ENCODE results near the gene CAPN15. TPM values are rescaled to one million over a fixed set of nuclear protein-coding genes. Genes with fewer than 3 reads are reported as not detected.
"Not testable (repeated sequence)": the region's sequence is repeated elsewhere in the genome, so short reads cannot be mapped to it uniquely, and the experiment has no call there.

The CAPN15 gene
- polyA plus RNA-seq, result 45.6 TPM
- long read RNA-seq, donor 1, partial matches to known transcripts, result 0 of 1 reads
- long read RNA-seq, donor 1, other reads (novel, unspliced or antisense), result 0 of 1 reads
- long read RNA-seq, donor 2, partial matches to known transcripts, result 0 of 2 reads
- long read RNA-seq, donor 2, other reads (novel, unspliced or antisense), result 0 of 2 reads
- long read RNA-seq, donor 3, result 0 reads
- long read RNA-seq, donor 4, result 0 reads
- long read RNA-seq, donor 5, partial matches to known transcripts, result 0 of 2 reads
- long read RNA-seq, donor 5, other reads (novel, unspliced or antisense), result 0 of 2 reads
- long read RNA-seq, donor 6, partial matches to known transcripts, result 6 of 6 reads
- long read RNA-seq, donor 6, other reads (novel, unspliced or antisense), result 0 of 6 reads
- long read RNA-seq, donor 7, partial matches to known transcripts, result 0 of 1 reads
- long read RNA-seq, donor 7, other reads (novel, unspliced or antisense), result 0 of 1 reads
- long read RNA-seq, donor 8, partial matches to known transcripts, result 0 of 3 reads
- long read RNA-seq, donor 8, other reads (novel, unspliced or antisense), result 0 of 3 reads
- long read RNA-seq, donor 9, full-length matches to known transcripts, result 3 of 3 reads
- long read RNA-seq, donor 9, partial matches to known transcripts, result 0 of 3 reads
- long read RNA-seq, donor 9, other reads (novel, unspliced or antisense), result 0 of 3 reads
- long read RNA-seq, donor 10, partial matches to known transcripts, result 0 of 2 reads
- long read RNA-seq, donor 10, other reads (novel, unspliced or antisense), result 0 of 2 reads
- long read RNA-seq, donor 11, full-length matches to known transcripts, result 1 of 1 reads
- long read RNA-seq, donor 11, partial matches to known transcripts, result 0 of 1 reads
- long read RNA-seq, donor 11, other reads (novel, unspliced or antisense), result 0 of 1 reads

DNA sequence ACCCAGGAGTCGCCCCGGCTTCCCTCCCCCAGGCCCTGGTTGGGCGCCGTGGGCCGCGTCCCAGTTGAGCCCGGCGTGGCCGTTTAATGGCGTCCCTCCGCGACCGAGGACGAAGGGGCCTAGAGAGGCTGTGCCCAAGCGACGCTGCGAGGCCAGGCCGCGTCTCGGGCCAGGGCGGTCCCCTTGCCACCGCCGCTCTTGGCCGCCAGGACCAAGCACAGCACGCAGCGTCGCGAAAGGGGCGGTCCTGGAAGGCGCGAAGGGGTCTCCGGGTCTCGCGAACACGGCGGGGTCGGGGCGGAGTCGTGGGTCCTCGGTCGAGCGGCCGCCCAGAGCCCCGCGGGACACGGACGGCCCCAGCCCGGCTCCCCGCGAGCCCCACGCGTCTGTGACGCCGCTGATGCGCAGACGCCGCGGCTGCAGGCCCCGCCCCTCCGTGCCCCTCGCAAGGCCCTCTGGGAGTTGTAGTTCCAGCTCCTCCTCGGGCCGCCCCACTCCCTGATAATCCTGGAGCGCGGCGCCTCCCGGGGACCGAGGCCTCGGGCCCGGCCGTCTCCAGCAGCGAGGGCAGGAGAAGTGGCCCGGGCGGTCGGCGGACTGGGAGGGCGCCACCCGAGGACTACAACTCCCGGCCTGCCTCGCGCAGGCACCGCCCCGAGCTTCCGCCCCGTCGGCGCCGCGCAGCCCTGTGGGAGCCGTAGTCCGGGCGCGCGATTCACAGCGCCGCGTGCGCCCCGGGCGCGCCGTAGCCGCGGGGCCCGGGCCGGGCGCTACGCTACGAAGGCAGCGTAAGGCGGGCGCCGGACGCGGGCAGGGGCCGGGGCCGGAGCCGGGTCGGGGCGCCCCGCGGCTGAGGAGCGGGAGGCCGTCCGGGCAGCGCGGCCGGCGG, at the start of gene CAPN15:
CAPN15 (plus strand) TSS at position 698 of the 889 bp plus-strand sequence. CDS start 19,127 bp downstream, outside the sequence.
- peaks cover 49% of the 10 kb centered on the region for H3K4me1 ChIP-seq (ENCODE audit: control insufficient read depth, insufficient read depth, low read length)
- no peaks in the 10 kb centered on the region for H3K27me3 ChIP-seq (ENCODE audit: control insufficient read depth, insufficient read depth, low read length)
- H3K36me3 ChIP-seq (ENCODE audit: control insufficient read depth, insufficient read depth, low read length), result peaks cover 11% of the 10 kb centered on the region
- H3K9me3 ChIP-seq (ENCODE audit: control insufficient read depth, low read depth, low read length), result no peaks in the 10 kb centered on the region
- DNase-seq, result peak; percentile 93 to 95
- H3K27ac ChIP-seq (ENCODE audit: low read length), result peak within 1 kb of the TSS; percentile 95
- H3K4me3 ChIP-seq (ENCODE audit: low read length), result peak within 1 kb of the TSS; percentile 78
- WGBS (ENCODE audit: insufficient coverage, low lambda C conversion rate), result no CpG with 5 or more reads among the region's 129 CpGs

DNA sequence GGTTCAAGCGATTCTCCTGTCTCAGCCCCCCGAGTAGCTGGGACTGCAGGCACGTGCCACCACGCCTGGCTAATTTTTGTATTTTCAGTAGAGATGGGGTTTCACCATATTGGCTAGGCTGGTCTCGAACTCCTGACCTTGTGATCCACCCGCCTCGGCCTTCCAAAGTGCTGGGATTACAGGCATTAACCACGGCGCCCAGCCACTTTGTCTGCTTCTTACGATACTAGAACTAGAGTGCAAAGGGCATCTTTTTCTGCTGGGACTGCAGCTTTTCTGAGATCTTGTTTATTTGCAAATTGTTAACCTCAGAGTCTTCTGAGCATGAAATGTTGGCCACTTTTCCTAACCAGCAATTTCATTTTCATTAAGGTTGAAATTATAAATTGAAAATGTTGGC, 49.2 kb upstream of the CAPN15 start:
- Histone ChIP-seq H3K27ac (ENCODE audit: low read length) (peak overlapping the region; percentile 68), H3K36me3 (ENCODE audit: control insufficient read depth, insufficient read depth, low read length) (peaks cover 20% of the 10 kb centered on the region)

DNA sequence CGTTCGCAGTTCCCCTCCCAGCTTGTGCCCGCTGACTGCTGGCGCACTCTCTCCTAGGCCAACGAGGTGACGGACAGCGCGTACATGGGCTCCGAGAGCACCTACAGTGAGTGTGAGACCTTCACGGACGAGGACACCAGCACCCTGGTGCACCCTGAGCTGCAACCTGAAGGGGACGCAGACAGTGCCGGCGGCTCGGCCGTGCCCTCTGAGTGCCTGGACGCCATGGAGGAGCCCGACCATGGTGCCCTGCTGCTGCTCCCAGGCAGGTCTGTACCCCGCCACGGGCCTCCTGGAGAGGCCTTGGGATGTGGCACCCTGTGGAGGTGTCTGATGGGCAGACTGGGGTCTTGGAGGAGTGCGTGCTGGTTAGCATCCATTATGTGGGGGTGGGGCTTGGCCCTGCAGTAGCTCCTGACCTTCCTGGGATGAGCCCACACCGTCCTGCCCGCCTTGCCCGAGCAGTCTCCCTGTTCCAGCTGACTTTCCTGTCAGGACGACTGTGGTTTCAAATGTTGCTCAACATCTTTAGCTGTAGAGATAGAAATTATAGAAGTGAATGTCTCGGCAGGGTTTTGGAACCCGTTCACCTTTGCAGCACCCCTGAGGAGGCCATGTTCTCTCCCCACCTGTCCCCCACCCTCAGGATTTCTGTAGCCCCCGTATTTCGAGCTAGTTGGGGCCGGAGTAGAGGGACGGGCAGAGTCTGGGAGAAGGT, 44.9 kb upstream of the CAPN15 start:
- no CpG with 5 or more reads among the region's 31 CpGs for WGBS (ENCODE audit: insufficient coverage, low lambda C conversion rate)
- Histone ChIP-seq H3K9me3 (ENCODE audit: control insufficient read depth, low read depth, low read length) (no peaks in the 10 kb centered on the region), H3K27ac (ENCODE audit: low read length) (peak overlapping the region; percentile 61), H3K27me3 (ENCODE audit: control insufficient read depth, insufficient read depth, low read length) (no peaks in the 10 kb centered on the region), H3K4me1 (ENCODE audit: control insufficient read depth, insufficient read depth, low read length) (peaks cover 32% of the 10 kb centered on the region), H3K4me3 (ENCODE audit: low read length) (no peak overlapping the region), H3K36me3 (ENCODE audit: control insufficient read depth, insufficient read depth, low read length) (peaks cover 27% of the 10 kb centered on the region)
- no peak for DNase-seq

More for the DNA sequence above, 49.2 kb upstream of the CAPN15 start:
- H3K4me3 ChIP-seq (ENCODE audit: low read length); H3K27me3 ChIP-seq (ENCODE audit: control insufficient read depth, insufficient read depth, low read length); H3K9me3 ChIP-seq (ENCODE audit: control insufficient read depth, low read depth, low read length): not testable (repeated sequence)
- peaks cover 54% of the 10 kb centered on the region for H3K4me1 ChIP-seq (ENCODE audit: control insufficient read depth, insufficient read depth, low read length)
- peak; percentile 60 to 77 for DNase-seq
- WGBS (ENCODE audit: insufficient coverage, low lambda C conversion rate), result no CpG with 5 or more reads among the region's 10 CpGs

DNA sequence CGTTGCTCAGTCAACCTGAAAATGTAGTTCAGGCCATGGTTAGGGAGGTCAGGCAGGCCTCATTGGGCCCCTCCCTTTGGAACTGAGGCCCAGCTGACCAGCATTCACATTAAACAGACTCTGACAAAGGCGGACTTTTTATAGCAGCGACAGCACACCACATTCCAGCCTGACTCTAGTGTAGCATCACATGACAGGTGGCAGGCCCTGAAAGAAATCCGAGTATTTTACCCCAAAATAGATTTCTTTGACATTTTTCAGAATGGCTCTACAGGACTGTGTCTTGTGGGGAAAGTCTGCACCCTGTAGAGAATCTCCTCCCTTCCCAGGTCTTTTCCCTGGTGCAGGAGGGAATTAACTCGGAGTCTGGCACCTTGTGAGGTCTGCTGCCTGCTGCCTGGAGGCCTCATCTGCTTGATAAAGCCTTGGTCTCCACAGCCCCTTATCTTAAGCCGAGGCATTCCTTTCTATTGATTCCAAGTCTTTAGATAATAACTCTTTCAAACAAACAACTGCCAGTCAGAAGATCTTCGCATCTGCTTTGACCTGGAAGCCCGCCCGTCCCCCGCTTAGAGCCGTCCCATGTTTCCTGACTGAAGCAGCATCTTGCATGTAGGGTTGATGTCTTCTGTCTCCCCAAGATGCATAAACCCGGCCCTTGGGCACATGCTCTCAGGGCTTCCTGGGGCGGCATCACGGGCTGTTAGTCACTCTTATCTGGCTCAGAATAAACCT, 44.0 kb upstream of the CAPN15 start:
- peaks cover 29% of the 10 kb centered on the region for H3K36me3 ChIP-seq (ENCODE audit: control insufficient read depth, insufficient read depth, low read length)

DNA sequence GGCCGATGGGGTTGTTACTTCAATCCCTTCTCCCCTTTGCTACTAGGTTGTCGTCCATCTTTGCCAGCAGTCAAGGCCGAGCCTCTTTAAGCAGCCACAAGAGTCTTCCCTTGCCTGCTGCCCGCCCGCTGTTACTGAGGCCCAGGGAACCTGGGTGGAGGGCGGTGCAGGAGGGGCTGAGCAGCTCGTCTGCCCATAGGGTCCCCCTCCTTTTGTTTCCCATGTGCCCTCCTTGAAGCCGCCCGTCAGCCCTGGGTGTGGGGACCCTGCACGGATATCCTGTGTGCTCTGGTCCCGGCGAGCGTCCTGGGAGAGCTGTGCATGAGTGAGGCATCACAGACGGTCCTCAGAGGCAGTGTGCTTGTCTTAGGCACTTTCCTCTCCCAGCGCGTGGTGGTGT, 37.9 kb upstream of the CAPN15 start:
- no peaks in the 10 kb centered on the region for H3K27me3 ChIP-seq (ENCODE audit: control insufficient read depth, insufficient read depth, low read length)
- peaks cover 55% of the 10 kb centered on the region for H3K36me3 ChIP-seq (ENCODE audit: control insufficient read depth, insufficient read depth, low read length)
- WGBS (ENCODE audit: insufficient coverage, low lambda C conversion rate), result no CpG with 5 or more reads among the region's 16 CpGs
- no peak overlapping the region for H3K27ac ChIP-seq (ENCODE audit: low read length)
- H3K4me3 ChIP-seq (ENCODE audit: low read length), result no peak overlapping the region
- no peak for DNase-seq
- H3K9me3 ChIP-seq (ENCODE audit: control insufficient read depth, low read depth, low read length), result no peaks in the 10 kb centered on the region
- no peaks in the 10 kb centered on the region for H3K4me1 ChIP-seq (ENCODE audit: control insufficient read depth, insufficient read depth, low read length)

More for the DNA sequence above, 44.0 kb upstream of the CAPN15 start:
- DNase-seq, result peak; percentile 40 to 69
- Histone ChIP-seq H3K27me3 (ENCODE audit: control insufficient read depth, insufficient read depth, low read length) (no peaks in the 10 kb centered on the region), H3K4me3 (ENCODE audit: low read length) (no peak overlapping the region), H3K27ac (ENCODE audit: low read length) (peak overlapping the region; percentile 61), H3K9me3 (ENCODE audit: control insufficient read depth, low read depth, low read length) (no peaks in the 10 kb centered on the region), H3K4me1 (ENCODE audit: control insufficient read depth, insufficient read depth, low read length) (peaks cover 26% of the 10 kb centered on the region)
- WGBS (ENCODE audit: insufficient coverage, low lambda C conversion rate), result 0% methylated on average over 1 of the region's 14 CpGs

DNA sequence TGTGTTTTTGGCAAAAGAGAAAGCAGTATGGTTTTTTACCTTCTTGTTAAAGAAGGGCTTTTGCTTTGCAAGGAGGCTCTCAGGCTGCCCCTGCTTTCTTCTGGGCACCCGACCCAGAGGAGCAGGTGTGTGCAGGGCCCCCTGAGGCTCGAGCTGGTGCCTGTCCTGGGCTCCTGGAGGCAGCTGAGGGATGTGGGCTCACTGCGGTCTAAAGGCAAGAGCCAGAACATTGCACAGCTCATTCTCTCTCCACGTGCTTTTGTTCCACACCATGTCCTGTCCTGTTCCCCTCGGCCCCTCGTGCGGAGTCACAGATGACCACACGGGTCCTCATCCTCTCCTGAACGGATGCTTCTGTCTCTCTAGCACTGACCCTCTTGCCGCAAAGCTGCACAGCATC, 36.7 kb upstream of the CAPN15 start:
- no peak for DNase-seq
- Histone ChIP-seq H3K4me1 (ENCODE audit: control insufficient read depth, insufficient read depth, low read length) (no peaks in the 10 kb centered on the region), H3K27ac (ENCODE audit: low read length) (no peak overlapping the region), H3K27me3 (ENCODE audit: control insufficient read depth, insufficient read depth, low read length) (no peaks in the 10 kb centered on the region), H3K9me3 (ENCODE audit: control insufficient read depth, low read depth, low read length) (no peaks in the 10 kb centered on the region), H3K4me3 (ENCODE audit: low read length) (no peak overlapping the region), H3K36me3 (ENCODE audit: control insufficient read depth, insufficient read depth, low read length) (peaks cover 50% of the 10 kb centered on the region)
- no CpG with 5 or more reads among the region's 10 CpGs for WGBS (ENCODE audit: insufficient coverage, low lambda C conversion rate)

DNA sequence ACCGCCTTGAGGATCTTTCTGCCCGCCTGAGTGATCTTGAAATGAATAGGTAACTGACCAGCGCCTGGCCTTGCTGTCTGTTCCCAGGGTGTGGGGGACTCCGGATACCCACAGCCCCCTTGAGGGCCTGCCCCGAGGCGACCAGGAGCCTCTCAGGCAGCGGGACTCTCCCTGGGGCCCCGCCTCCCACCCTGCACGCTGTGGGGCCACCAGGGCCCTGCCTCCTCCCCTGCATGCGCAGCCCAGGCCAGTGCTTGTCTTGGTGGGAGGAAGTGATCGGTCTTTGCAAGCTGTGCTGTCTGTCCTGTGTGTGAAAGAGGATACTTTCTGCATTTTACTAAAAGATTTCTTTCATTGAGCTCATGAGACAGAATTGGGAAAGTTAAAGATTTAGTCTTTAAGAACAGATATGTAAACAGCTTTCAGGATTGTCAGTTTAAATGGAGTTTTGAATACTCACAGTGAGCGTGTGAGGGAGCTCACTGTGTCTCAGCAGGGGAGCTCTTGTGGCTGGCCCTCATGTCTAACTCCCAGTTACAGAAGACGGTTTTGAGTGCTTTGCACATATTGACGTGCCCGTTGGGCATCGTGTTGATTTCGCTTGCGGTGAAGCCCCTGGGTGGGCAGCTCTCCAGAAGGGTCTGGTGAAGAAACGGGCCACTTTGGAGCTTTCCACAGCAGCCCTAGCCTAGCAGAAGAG, 36.1 kb upstream of the CAPN15 start:
- no peak for DNase-seq
- Histone ChIP-seq H3K36me3 (ENCODE audit: control insufficient read depth, insufficient read depth, low read length) (peaks cover 53% of the 10 kb centered on the region), H3K27ac (ENCODE audit: low read length) (no peak overlapping the region), H3K4me1 (ENCODE audit: control insufficient read depth, insufficient read depth, low read length) (no peaks in the 10 kb centered on the region), H3K4me3 (ENCODE audit: low read length) (no peak overlapping the region), H3K9me3 (ENCODE audit: control insufficient read depth, low read depth, low read length) (no peaks in the 10 kb centered on the region), H3K27me3 (ENCODE audit: control insufficient read depth, insufficient read depth, low read length) (no peaks in the 10 kb centered on the region)
- 93% methylated on average over 3 of the region's 19 CpGs for WGBS (ENCODE audit: insufficient coverage, low lambda C conversion rate)

DNA sequence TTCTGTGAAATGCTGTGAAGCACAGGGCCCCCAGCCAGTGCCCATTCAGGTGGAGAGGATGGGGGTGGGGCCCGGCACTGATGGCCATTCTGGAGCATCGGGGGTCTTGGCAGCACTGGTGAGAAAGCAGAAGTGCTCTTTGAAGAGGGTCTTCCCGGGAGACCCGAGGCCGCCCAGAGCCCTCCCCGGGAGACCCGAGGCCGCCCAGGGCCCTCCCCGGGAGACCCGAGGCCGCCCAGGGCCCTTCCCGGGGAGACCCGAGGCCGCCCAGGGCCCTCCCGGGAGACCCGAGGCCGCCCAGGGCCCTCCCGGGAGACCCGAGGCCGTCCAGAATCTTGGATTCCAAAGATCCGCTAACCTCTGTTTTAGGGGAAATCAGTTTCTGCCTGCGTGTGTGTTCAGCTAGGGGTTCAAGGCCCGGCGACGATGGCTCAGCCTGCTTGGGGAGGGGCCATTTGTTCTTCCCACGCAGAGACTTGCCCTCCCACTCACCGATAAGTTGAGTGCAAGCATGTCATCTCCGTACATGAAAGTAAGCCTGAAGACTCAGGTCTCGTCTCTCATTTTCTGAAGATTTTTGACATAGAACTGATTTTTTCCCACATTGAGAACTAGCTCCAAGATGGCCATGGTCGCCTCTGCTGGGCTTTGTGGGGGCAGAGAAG, 35.2 kb upstream of the CAPN15 start:
- WGBS (ENCODE audit: insufficient coverage, low lambda C conversion rate), result no CpG with 5 or more reads among the region's 30 CpGs
- H3K36me3 ChIP-seq (ENCODE audit: control insufficient read depth, insufficient read depth, low read length), result peaks cover 57% of the 10 kb centered on the region
- H3K9me3 ChIP-seq (ENCODE audit: control insufficient read depth, low read depth, low read length), result no peaks in the 10 kb centered on the region

More for the DNA sequence above, 35.2 kb upstream of the CAPN15 start:
- Histone ChIP-seq H3K27ac (ENCODE audit: low read length) (no peak overlapping the region), H3K27me3 (ENCODE audit: control insufficient read depth, insufficient read depth, low read length) (no peaks in the 10 kb centered on the region), H3K4me1 (ENCODE audit: control insufficient read depth, insufficient read depth, low read length) (no peaks in the 10 kb centered on the region), H3K4me3 (ENCODE audit: low read length) (no peak overlapping the region)
- no peak for DNase-seq

Data from large intestine (tissue), 12 donors.